ENCODE results near the gene SYT9.

DNA sequence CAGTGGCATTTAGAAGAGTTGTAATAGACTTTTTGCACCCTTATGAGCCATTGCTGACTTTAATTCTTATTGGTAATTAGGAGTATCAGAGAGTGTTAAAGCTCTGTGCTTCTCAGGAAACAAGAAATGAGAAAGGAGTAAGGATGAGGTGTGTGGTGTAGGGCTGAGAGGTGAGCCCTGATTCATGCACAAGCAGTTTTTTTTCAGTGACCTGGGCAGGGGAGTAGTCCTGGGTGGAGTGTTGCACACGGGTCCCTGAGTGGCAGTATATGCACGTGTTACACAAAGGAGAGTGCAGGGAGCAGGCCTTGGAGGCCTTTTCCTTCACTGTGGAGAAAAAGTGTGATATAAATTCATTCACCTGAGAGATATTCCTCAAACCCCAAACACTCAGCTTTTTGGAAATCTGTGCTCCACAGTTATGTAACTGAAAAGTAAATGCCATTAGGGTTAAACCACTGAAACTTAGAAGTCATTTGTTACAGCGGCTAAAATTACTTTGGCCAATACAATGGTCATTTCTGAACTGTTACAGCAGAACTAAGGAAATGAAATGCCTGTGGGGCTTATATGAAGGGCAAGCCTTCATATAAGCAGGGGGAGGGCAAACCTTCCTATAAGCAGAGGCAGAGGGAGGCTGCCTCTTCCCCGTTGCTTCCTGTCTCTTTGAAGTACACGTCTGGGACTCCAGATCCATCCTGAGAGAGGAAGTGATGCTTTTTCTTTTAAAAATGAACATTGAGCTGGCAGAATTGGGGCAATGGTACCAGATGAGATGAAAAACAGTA is 171.0 kb downstream of the SYT9 start:
- TF ChIP-seq ZNF324 (tag by site-specific recombination; IDR thresholded peaks at IDR 0.05) (no peak), SP2 (tag by site-specific recombination; IDR thresholded peaks at IDR 0.05) (no peak), ZSCAN23 (tag by site-specific recombination; IDR thresholded peaks at IDR 0.05) (no peak), BCL11A (tag by site-specific recombination; IDR thresholded peaks at IDR 0.05; ENCODE audit: low read depth) (no peak), ZNF239 (tag by site-specific recombination; IDR thresholded peaks at IDR 0.05) (no peak), ZNF830 (tag by site-specific recombination; IDR thresholded peaks at IDR 0.05; ENCODE audit: low read depth) (no peak), YY1 (tag by site-specific recombination; IDR thresholded peaks at IDR 0.05) (no peak), ZNF837 (tag by site-specific recombination; IDR thresholded peaks at IDR 0.05) (no peak)
- TF ChIP-seq, protein P1, sequence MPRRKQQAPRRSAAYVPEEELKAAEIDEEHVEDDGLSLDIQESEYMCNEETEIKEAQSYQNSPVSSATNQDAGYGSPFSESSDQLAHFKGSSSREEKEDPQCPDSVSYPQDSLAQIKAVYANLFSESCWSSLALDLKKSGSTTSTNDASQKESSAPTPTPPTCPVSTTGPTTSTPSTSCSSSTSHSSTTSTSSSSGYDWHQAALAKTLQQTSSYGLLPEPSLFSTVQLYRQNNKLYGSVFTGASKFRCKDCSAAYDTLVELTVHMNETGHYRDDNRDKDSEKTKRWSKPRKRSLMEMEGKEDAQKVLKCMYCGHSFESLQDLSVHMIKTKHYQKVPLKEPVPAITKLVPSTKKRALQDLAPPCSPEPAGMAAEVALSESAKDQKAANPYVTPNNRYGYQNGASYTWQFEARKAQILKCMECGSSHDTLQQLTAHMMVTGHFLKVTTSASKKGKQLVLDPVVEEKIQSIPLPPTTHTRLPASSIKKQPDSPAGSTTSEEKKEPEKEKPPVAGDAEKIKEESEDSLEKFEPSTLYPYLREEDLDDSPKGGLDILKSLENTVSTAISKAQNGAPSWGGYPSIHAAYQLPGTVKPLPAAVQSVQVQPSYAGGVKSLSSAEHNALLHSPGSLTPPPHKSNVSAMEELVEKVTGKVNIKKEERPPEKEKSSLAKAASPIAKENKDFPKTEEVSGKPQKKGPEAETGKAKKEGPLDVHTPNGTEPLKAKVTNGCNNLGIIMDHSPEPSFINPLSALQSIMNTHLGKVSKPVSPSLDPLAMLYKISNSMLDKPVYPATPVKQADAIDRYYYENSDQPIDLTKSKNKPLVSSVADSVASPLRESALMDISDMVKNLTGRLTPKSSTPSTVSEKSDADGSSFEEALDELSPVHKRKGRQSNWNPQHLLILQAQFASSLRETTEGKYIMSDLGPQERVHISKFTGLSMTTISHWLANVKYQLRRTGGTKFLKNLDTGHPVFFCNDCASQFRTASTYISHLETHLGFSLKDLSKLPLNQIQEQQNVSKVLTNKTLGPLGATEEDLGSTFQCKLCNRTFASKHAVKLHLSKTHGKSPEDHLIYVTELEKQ (tag by site-specific recombination; IDR thresholded peaks at IDR 0.05; ENCODE audit: borderline replicate concordance), result no peak
- TF ChIP-seq, protein P2, sequence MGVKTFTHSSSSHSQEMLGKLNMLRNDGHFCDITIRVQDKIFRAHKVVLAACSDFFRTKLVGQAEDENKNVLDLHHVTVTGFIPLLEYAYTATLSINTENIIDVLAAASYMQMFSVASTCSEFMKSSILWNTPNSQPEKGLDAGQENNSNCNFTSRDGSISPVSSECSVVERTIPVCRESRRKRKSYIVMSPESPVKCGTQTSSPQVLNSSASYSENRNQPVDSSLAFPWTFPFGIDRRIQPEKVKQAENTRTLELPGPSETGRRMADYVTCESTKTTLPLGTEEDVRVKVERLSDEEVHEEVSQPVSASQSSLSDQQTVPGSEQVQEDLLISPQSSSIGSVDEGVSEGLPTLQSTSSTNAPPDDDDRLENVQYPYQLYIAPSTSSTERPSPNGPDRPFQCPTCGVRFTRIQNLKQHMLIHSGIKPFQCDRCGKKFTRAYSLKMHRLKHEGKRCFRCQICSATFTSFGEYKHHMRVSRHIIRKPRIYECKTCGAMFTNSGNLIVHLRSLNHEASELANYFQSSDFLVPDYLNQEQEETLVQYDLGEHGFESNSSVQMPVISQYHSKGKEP (tag by site-specific recombination; IDR thresholded peaks at IDR 0.05), result no peak
- TF ChIP-seq, protein P3, sequence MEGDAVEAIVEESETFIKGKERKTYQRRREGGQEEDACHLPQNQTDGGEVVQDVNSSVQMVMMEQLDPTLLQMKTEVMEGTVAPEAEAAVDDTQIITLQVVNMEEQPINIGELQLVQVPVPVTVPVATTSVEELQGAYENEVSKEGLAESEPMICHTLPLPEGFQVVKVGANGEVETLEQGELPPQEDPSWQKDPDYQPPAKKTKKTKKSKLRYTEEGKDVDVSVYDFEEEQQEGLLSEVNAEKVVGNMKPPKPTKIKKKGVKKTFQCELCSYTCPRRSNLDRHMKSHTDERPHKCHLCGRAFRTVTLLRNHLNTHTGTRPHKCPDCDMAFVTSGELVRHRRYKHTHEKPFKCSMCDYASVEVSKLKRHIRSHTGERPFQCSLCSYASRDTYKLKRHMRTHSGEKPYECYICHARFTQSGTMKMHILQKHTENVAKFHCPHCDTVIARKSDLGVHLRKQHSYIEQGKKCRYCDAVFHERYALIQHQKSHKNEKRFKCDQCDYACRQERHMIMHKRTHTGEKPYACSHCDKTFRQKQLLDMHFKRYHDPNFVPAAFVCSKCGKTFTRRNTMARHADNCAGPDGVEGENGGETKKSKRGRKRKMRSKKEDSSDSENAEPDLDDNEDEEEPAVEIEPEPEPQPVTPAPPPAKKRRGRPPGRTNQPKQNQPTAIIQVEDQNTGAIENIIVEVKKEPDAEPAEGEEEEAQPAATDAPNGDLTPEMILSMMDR (tag by site-specific recombination; IDR thresholded peaks at IDR 0.05), result no peak
